ENCODE data around the gene TMEM174.
A peak's percentile ranks its signal among the peaks of the same experiment; 100 is the strongest.

TMEM174 gene

DNA sequence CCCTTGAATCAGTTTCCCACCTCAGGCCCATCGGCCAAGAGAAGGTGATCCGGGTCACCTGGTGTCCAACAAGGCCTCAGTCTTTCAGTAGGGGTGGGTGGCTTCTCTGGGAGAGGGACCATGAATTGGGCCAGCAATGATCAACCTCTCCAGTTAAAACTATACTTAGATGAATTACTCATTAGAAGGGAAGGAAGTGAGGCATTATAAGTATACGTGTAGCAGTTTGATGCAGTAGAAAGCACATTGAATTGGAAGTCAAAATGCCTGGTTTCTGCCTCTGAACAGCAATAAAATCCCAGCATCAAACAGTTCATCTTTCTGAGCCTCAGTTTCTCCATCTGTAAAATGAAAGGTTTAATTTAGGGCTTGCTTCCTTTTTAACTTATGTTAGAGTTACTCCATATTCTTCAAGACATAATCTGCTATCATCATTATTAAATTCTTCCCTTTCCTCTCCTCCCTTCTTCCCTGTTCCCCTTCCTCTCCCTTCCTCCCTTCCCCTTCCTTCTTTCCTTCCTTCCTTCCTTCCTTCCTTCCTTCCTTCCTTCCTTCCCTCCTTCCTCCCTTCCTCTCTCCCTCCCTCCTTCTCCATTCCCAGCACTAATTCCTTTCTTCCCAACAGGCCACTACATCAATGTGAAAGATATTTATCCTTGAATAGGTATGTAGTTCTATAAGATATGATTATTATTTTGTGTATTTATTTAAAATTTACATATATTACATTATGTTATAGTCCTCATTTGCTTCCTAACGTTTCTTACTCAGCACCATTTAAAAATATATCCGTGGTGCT lies 18.6 kb upstream of the TMEM174 start:
- no peak for FAIRE-seq

DNA sequence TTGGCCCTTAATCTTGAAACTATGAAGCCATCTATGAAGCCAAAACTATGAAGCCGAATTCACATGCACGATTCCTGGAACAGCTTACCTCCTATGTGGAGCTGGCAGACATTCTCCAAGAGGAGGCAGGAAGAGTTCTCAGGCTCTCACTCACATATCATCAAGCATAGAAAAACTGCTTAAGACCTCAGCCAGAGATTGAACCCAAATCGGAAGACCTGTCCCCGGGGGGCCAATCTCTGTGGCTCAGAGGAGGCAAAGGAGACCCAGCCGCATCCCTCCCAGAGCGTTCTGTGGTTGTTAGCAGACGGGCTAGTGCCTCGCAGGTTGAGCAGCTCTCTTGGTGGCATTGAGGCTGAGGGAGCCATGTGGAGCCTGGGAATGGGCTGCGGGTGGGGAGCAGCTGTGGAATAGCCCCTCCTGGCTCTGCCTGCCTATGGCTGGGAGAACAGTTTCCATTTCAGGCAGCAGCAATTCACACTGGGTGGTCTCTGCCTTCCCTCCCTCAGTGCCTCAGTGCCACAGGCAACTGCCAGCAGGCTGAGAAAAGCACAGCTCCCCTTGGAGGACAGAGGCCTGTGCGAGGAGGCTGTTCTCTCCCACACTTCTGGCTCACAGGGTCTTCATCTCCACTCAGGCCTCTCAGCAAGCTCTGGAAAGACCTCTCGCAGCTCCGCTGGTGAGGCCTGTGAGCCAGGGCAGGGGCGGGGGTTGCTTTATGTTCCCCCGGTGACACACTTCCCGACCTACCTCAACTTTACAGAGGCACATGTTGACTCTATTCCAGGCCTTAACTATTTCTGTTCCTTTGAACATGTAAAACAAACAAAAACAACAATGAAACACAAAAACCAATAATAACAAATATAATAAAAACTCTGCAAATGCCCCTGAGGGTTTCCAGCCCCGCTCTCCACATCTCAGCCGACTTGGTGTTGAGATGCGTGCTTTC lies 17.4 kb upstream of the TMEM174 start:
- no peak for FAIRE-seq

DNA sequence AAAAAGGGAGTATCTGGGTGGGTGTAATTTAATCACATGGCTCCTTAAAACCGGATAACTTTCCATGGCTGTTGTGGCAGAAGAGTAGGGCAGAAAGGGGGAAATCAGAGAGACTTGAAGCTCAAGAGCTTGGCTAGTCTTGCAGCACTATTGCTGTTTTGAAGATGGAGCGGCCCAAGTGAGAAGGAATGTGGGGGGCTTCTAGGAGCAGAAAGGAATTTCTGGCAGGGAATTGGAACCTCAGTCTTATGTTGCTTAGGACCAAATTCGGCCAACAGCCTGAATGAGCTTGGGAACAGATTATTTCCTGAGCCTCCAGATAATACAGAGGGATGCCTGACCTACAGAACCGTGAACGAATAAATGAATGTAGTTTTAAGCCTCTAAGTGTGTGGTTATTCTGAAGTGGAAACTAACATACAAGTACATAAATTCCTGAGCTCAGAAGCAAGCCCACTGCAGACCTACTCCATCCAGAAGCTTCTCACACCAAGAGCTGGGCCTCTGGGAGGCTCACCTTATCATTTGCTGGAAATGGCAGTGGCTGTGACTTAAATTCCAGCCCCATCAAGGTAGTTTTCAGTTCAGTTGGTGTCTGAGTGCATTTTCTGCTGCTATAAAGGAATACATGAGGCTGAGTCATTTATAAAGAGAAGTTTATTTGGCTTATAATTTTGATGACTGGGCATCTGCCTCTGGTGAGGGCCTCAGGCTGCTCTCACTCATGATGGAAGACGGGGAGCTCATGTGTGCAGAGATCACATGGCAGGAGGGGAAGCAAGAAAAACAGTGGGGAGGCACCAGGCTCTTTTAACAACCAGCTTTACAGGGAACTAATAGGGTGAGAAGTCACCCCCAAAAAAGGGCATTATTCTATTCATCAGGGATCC lies 15.3 kb upstream of the TMEM174 start:
- peak; percentile 81 for FAIRE-seq

DNA sequence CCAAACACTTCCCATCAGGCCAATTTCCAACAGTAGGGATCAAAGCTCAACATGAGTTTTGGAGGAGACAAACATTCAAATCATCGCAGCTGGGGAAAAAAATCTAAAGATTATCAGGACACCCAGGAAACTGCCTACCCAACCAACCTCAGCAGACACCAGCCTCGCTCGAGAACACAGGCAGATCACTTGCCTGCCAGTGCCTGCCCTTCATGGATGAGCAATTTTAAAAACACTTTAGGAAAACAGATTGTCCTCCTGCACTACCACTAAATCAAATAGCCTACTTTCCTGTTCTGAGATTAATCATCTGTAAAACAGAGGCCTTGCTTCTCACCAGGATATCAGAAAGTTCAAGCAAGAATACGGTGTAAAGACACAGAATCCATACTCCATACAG lies 14.7 kb upstream of the TMEM174 start:
- FAIRE-seq, result peak; percentile 95

DNA sequence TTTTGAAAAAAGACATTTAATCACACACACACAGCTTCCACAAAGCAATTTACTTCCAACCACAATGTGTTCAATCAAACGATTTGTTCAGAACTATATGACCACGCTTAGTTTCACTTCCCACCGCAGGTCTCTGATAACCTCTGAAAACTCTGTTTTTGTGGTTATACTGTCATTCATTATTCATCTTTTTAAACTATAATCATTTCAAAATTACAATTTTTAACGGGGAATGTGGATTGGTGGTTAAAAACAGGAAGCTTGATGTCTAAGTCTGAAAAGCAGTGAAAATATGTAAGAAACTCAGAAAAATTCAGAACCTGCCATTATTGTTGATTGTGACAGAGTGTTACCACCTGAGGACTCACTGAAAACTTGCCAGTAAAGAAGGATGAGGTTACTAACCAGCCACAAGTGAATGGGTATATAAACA lies 12.7 kb upstream of the TMEM174 start:
- FAIRE-seq, result no peak

DNA sequence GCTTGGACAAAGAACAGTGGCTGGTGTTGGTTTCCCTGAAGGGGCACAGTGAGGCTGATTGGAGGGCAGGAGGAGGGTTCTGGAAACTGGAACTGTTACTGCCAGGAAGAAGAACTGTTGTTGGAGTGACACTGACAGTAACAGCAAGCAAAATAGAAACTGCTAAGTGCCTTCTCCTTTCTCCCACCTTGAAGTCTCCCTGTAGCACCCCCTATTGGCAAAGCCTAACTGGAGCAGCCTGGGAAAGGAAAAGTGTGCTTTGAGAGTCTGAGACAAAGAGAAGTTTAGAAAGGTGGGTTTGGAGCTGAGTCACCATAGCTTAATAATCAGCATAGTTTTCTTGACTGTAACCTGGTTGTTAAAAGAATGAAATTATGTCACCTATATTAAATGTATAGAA lies 2.5 kb upstream of the TMEM174 start:
- no peak for FAIRE-seq

DNA sequence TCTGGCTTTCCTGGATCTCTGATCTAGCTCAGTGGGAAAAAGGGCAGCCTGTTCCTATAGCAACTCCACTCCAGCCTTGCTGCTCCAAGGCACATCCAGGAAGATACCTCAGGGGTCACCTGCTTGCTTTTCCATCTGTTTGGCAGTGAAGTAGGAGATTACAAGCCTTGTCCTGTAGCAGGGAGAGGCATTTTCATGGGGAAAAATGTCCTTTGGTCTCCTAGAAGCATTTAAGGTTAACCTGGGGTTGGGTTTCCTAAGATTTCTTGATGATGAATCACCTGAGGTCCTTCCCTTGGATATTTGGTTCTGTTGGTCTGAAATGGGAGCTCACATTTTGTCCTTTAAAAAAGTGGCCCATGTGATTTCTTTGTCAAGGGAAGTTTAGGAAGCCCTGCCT lies 1.5 kb upstream of the TMEM174 start:
- no peak for FAIRE-seq

DNA sequence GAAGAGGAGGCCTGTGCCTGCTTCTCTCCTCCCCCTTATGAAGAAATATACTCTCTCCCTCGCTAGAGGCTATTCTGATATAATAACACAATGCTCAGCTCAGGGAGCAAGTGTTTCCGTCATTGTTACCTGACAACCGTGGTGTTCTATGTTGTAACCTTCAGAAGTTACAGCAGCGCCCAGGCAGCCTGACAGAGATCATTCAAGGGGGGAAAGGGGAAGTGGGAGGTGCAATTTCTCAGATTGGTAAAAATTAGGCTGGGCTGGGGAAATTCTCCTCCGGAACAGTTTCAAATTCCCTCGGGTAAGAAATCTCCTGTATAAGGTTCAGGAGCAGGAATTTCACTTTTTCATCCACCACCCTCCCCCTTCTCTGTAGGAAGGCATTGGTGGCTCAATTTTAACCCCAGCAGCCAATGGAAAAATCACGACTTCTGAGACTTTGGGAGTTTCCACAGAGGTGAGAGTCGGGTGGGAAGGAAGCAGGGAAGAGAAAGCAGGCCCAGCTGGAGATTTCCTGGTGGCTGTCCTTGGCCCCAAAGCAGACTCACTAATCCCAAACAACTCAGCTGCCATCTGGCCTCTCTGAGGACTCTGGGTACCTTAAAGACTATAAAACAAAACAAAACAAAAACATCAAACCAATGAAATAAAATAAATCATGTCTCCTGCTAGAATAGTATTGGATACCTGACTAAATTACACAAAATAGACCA lies 1.3 kb downstream of the TMEM174 start:
- FAIRE-seq, result no peak

DNA sequence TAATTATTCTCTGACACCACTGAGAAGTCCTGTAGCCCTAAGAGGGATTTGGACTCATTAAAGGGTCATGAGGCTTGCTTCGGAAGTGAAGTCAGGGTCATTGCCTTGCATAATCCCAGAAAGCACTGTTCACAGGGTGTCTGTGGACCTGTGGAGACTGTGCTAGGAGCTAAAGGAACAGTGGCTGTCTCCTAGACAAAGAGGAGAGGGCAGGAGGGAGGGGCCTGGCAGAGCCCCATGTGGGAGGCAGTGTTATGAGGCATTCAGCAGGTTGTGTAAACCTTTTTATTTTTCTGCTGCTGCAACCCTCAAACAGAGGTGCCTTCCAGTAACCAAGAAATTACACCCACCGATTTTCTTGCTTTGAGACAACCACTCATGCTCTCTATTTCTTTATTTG lies 3.3 kb downstream of the TMEM174 start:
- FAIRE-seq, result no peak

DNA sequence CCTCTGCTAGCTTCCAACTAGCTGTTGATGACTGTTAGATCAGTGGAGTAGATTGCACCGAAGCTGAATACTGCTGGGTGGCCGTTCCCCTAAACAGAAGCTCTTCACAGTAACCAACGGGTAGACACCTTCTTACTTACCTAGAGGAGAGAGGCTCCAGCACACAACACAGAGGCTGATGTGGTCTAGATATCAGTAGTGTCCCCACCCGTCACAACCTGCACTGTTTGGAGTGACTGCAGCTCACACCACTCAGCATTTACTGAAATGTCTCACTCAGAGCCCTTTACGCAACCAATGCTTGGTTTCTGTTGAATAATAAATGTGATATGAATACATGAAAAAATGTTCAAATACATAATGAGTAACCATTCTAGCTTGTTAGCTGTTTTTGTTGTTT lies 5.3 kb downstream of the TMEM174 start:
- no peak for FAIRE-seq

DNA sequence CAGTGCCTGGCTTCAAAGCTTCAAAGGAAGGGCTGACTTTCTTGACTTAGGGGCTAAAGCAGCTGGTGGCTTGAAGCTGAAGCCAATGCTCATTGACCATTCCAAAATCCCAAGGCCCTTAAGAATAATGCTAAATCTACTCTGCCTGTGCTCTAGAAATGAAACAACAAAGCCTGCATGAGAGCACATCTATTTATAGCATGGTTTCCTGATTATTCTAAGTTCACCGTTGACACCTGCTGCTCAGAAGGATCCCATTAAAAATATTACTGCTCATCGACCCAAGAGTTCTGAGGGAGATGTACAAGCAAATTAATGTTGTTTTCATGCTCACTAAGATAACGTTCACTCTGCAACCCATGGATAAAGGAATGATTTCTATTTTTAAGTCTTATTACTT lies 6.7 kb downstream of the TMEM174 start:
- FAIRE-seq, result peak; percentile 38

DNA sequence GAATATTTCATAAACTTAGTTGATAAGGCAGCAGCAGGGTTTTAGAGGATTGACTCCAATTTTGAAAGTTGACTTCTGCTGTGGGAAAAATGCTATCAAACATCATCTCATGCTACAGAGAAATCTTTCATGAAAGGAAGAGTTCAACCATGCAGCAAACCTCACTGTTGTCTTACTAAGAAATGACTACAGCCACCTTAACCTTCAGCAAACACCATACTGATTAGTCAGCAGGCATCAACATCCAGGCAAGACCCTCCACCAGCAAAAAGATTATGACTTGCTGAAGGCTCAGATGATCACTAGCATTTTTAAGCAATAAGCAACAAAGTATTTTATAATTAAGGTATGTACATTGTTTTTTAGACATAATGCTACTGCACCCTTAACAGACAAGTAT lies 7.6 kb downstream of the TMEM174 start:
- FAIRE-seq, result no peak

DNA sequence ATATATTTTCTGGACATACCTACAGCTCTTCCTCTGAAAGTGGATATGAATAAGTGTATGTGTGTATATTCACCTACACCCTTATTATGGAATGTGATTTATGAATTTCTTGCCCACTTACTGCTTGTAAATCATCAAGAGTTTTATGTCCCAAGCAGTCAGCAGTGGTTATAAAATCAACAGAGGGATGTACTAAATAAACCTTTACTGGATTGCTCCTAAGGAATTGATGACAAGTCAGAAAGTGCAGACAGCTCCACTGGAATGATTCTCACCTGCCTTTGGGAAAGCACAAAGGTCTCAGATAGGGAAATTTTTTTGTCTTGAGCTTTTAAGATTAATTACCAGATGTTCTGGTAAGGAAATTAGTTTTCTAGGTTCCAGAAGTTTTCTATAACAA lies 9.3 kb downstream of the TMEM174 start:
- FAIRE-seq, result no peak

DNA sequence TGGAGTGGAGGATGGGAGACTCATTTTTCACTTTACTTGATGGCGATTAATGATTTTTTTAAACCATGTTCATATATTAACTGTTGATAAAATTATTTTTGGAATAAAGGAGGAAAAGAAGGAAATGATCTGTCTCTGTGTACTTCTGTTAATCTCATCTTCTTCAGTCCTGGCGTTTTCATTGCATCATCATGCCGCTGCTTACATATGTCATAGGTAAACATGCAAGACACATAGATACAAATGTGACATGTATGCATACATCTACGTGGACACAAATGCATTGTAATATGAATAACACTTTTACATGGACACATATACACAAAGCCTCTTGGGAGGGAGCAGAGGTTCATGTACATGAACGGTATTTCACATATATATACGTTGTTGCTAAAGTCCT lies 10.0 kb downstream of the TMEM174 start:
- no peak for FAIRE-seq

DNA sequence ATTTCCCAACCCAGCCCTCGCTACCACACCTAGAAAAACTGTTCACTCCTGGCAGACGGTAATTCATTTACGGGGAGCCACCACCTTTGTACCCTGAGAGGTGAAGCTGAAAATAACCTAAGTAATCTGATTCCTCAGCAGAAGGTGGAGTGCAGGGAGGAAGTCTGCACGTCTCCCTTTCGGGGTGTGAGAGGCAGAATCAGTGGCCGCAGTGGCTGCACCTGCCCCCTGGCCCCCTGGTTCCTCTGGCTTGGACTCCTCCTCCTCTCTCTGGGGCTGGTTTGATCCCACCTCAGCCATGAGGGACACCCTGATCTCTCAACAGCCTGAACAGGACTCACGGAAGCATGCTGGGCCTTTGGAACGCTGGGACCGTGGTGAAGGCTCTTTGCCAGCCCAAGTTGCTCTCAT lies 10.5 kb downstream of the TMEM174 start:
- no peak for FAIRE-seq

DNA sequence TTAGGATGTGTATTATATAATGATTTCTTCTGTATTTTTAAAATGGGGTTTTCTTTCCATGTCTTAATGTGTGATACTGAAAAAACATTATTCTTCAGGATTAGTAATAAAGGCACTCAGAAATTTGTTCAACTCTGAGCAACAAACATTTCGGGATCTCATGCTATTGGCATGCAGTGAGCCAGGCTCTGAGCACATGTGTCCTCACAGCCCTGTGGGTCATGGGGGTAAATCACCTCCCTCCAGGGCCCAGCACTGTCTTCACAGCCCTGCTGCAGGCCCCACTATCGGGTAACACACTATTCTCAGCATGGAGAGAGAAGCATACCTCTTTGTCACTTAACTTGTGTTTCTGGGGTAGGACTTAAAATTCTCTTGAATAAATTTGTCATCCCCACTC lies 14.0 kb downstream of the TMEM174 start:
- no peak for FAIRE-seq

DNA sequence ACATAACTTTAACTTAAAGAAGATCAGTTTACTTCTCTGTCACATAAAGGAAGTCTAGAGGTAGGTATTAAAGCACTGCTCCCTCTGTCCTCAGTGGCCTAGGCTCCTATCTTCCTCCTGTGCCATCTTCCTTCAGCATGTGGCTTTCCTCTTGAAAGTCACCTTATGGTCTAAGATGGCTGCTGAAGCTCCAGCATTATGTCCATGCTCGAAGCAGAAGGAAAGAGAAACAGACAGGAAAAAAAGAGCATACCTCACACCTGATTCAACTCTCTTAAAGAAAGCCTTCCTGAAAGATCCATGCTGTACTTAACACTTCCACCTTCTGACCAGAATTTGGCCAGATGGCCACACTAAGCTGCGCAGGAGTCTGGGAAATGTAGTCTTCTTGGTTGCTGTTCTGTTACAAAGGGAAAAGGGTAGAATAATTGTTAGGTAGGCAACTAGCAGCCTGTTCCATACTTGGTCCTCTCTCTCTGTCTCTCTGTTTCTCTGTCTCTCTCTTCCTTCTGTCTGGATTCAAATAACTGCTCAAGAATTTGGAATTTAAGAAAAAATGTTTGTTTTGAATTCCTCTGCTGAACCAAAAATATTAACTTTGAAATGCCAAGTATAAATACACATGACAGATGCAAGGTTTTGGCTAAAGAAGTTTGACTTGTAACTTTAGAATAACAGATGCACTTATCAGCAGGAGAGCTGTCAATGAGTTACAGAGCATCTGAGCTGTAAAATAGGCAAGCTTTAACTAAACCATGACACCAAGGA lies 16.0 kb downstream of the TMEM174 start:
- FAIRE-seq, result peak; percentile 33

DNA sequence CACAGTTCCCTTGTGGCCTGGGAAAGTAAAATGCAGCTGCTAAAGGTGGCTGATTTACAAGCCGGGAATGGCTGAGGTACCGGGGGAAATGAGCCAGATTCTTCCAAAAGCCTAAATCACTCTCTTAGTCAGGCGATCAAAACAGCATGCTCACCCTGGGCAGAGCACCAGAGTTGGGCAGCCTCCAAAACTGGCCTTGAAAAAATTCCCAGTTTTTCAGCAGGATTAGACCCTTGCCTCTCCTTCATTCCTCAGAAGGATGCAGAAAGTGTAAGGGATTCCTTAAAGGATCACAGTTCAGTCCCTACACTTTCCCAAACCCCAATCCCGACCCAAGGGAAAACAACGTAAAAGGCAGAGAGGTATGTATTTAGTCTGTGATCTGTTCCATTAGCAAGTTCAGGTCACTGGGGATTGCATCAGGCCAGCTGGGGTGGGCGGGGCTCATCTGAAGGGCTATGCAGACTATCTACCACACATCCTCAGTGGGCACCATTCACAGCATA lies 16.9 kb downstream of the TMEM174 start:
- no peak for FAIRE-seq

DNA sequence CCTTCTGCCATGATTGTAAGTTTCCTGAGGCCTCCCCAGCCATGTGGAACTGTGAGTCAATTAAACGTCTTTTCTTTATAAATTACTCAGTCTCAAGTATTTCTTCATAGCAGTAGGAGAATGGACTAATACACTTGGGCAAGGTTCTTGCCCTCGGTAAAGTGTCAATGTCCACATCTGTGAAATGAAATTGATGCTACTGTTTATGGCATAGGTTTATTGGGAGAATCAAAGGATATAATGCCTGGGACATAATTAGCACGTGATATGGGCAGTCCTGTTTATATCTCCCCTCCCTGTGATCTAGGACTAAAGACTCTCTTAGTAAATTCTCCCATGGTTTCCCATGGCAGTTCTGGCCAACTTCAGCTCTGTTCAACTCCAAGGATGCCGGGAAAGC lies 19.4 kb downstream of the TMEM174 start:
- no peak for FAIRE-seq

DNA sequence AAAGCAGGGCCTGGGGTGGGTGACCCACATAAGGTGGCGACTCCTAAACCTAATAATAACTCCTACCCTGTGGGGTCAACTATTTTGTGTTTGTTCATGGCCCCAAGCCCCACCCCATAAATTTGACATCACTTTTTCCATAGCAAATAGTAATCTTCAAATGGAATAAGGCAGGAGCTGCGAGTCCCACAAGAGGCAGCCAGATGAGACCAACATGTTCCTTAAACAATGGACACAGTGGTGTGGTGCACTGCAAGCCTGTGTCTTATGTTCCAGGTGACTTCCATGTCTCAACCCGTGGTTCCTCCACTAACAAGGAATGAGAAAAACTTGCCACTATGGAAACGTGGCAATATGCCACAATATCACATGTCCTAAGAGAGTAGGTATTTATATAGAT lies 20.6 kb downstream of the TMEM174 start:
- FAIRE-seq, result no peak

DNA sequence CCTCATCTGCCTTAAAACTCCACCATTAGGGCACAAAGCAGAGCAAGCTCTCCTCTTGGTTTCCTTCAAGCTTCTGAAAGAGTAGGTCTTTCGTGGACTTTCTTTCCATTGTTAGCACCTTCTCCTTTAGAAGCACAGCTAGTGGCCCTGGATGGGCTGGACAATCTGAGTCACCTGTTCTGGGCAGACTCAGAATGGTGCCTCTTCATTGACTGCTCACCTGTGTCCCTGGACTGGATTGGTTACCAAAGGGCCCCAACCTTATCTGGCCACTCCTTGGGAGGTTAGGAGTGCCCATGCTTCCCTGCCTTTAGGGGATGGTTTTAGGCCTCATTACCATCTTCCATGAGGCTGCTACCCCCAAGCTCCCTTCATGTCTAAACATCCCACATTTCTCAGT lies 23.2 kb downstream of the TMEM174 start:
- no peak for FAIRE-seq
